MCF 10A (cell line): Measurements from ENCODE around the gene AP2S1. TPM values are rescaled to one million over a fixed set of nuclear protein-coding genes. Genes with fewer than 3 reads are reported as not detected.
"Not testable (repeated sequence)": the region's sequence is repeated elsewhere in the genome, so short reads cannot be mapped to it uniquely, and the experiment has no call there.

Source experiments
- BruUV-seq: library from RNA; stranded (reverse); fragments of 400-500 nt; replicated peaks from 2 replicates; lab custom pipeline; 2021; lab: Mats Ljungman, UMichigan
- CTCF ChIA-PET: fragments of 300-600 bp; sonication (Branson Sonifier 250); formaldehyde crosslinking; extraction: SDS; loops from one replicate; lab custom pipeline; 2021; ENCODE audit warnings: antibody characterized with exemption, inconsistent platforms; lab: Yijun Ruan, JAX
- POLR2A ChIA-PET: fragments of 300-600, 350-650 bp; sonication (Branson Sonifier 250); formaldehyde crosslinking; extraction: SDS; loops from one replicate; lab custom pipeline; 2020; ENCODE audit warnings: antibody characterized with exemption, inconsistent platforms; lab: Yijun Ruan, JAX
- DNase-seq: peaks from one replicate; pipeline ENCODE4 v3.0.0-alpha.2; 2018; ENCODE audit not compliant: unreplicated experiment
- H3K27ac Mint-ChIP-seq: one replicate; pipeline ENCODE4 v1.8.0; 2022; ENCODE audit warnings: mild to moderate bottlenecking, low read depth, mixed read lengths; ENCODE audit not compliant: unreplicated experiment
- H3K27me3 Mint-ChIP-seq: one replicate; pipeline ENCODE4 v1.8.0; 2022; ENCODE audit warnings: mixed read lengths; ENCODE audit not compliant: insufficient read depth, unreplicated experiment
- H3K36me3 Mint-ChIP-seq: one replicate; pipeline ENCODE4 v1.8.0; 2022; ENCODE audit warnings: mild to moderate bottlenecking, moderate library complexity, mixed read lengths; ENCODE audit not compliant: insufficient read depth, unreplicated experiment
- H3K4me1 Mint-ChIP-seq: one replicate; pipeline ENCODE4 v1.8.0; 2022; ENCODE audit warnings: mixed read lengths; ENCODE audit not compliant: insufficient read depth, unreplicated experiment
- H3K4me3 Mint-ChIP-seq: one replicate; pipeline ENCODE4 v1.8.0; 2022; ENCODE audit warnings: mild to moderate bottlenecking, moderate library complexity, mixed read lengths; ENCODE audit not compliant: unreplicated experiment
- H3K9me3 Mint-ChIP-seq: one replicate; pipeline ENCODE4 v1.8.0; 2022; ENCODE audit warnings: mixed read lengths; ENCODE audit not compliant: unreplicated experiment
- CTCF ChIP-seq: fragments of 200-600 bp; IDR thresholded peaks from one replicate; pipeline ENCODE4 v1.8.0; 2022; ENCODE audit warnings: antibody characterized with exemption, mild to moderate bottlenecking; ENCODE audit not compliant: unreplicated experiment
- intact Hi-C: fragments of 100-400 bp; cut with micrococcal nuclease; formaldehyde crosslinking; loops from 2 replicates; pipeline ENCODE4 v1.14.1; 2022
- total RNA-seq: library from RNA; stranded (reverse); gene quantifications from 2 replicates; pipeline ENCODE4 v1.2.3, GENCODE V29; 2022

Gene AP2S1
- total RNA-seq, 1 experiment from 2014 or later = 252 TPM

- H3K27me3 Mint-ChIP-seq = no peaks in the 10 kb centered on the region
- ChIA-PET CTCF (interaction anchor here (1.0 kb wide), 1 partner anchor 25 kb away, joined by 4 read pairs; no protein-coding TSS in a partner anchor), POLR2A (no interaction called here)
- H3K27ac Mint-ChIP-seq = no peak overlapping the region
- H3K4me1 Mint-ChIP-seq = peaks cover 35% of the 10 kb centered on the region
- intact Hi-C loops = no loop called here
- DNase-seq = no peak
- peaks cover 17% of the 10 kb centered on the region for H3K36me3 Mint-ChIP-seq
- no TSS peak for BruUV-seq
- H3K4me3 Mint-ChIP-seq = no peak overlapping the region
- H3K9me3 Mint-ChIP-seq = peaks cover 6% of the 10 kb centered on the region
- TF ChIP-seq CTCF = no peak
Observed at GRCh38 chr19:46887240-46887782, 36.7 kb upstream of the AP2S1 start.

- TF ChIP-seq CTCF = no peak
- H3K27me3 Mint-ChIP-seq = no peaks in the 10 kb centered on the region
Observed at GRCh38 chr19:46886546-46887239, 36.0 kb upstream of the AP2S1 start.

GRCh38 chr19:46885411-46885810 lies 34.8 kb upstream of the AP2S1 start:
- Mint-ChIP-seq H3K4me1 (peaks cover 26% of the 10 kb centered on the region), H3K4me3 (no peak overlapping the region), H3K9me3 (peaks cover 6% of the 10 kb centered on the region), H3K27ac (no peak overlapping the region), H3K36me3 (peaks cover 6% of the 10 kb centered on the region), H3K27me3 (no peaks in the 10 kb centered on the region)
- ChIA-PET CTCF (interaction anchor here (0.6 kb wide), 2 partner anchors 29 to 53 kb away, joined by 3 to 4 read pairs; no protein-coding TSS in a partner anchor), POLR2A (interaction anchor here (0.6 to 1.4 kb wide), 4 partner anchors 10 to 43 kb away, joined by 3 to 4 read pairs (median 3); partner anchors contain the start of gene AP2S1)
- no peak for TF ChIP-seq CTCF
- no peak for DNase-seq
- intact Hi-C loops = no loop called here
- BruUV-seq = no TSS peak

More at GRCh38 chr19:46886546-46887239, 36.0 kb upstream of the AP2S1 start:
- peak; percentile 28 for DNase-seq
- intact Hi-C loops = no loop called here
- peaks cover 17% of the 10 kb centered on the region for H3K36me3 Mint-ChIP-seq
- POLR2A ChIA-PET = interaction anchor here (1.0 to 1.4 kb wide), 2 partner anchors 11 to 41 kb away, joined by 3 to 4 read pairs; no protein-coding TSS in a partner anchor
- CTCF ChIA-PET = interaction anchor here (1.0 kb wide), 1 partner anchor 25 kb away, joined by 4 read pairs; no protein-coding TSS in a partner anchor
- peak overlapping the region; percentile 17 for H3K27ac Mint-ChIP-seq
- H3K9me3 Mint-ChIP-seq = peaks cover 6% of the 10 kb centered on the region
- H3K4me1 Mint-ChIP-seq = peaks cover 35% of the 10 kb centered on the region
- H3K4me3 Mint-ChIP-seq = no peak overlapping the region
- no TSS peak for BruUV-seq

- H3K4me3 Mint-ChIP-seq, DNase-seq, H3K27ac Mint-ChIP-seq, H3K27me3 Mint-ChIP-seq, H3K9me3 Mint-ChIP-seq, intact Hi-C loops, BruUV-seq: not testable (repeated sequence)
- H3K36me3 Mint-ChIP-seq = peaks cover 12% of the 10 kb centered on the region
- peaks cover 19% of the 10 kb centered on the region for H3K4me1 Mint-ChIP-seq
- ChIA-PET POLR2A (interaction anchor here (0.7 to 1.1 kb wide), 2 partner anchors 19 to 23 kb away, joined by 3 read pairs; no protein-coding TSS in a partner anchor), CTCF (interaction anchor here (0.6 to 0.9 kb wide), 2 partner anchors 8 to 14 kb away, joined by 3 to 4 read pairs; no protein-coding TSS in a partner anchor)
Observed at GRCh38 chr19:46882751-46883150, 32.1 kb upstream of the AP2S1 start.
